HCT116 (cell line): Measurements from ENCODE around the gene AKT3. TPM values are rescaled to one million over a fixed set of nuclear protein-coding genes. Genes with fewer than 3 reads are reported as not detected.

ENCODE experiments used
- ATAC-seq: fragments of 200-7000 bp; cut with Tn5 transposase; 2 replicates; pipeline ENCODE4 v1.9.1; 2020; ENCODE audit warnings: mild to moderate bottlenecking, moderate library complexity
- BruUV-seq: library from RNA; stranded (reverse); fragments of 400-500 nt; replicated peaks from 2 replicates; lab custom pipeline; 2021; lab: Mats Ljungman, UMichigan
- CTCF ChIA-PET: fragments of 300-600 bp; sonication (Branson Sonifier 250); formaldehyde crosslinking; loops from one replicate; lab custom pipeline; 2021; ENCODE audit warnings: antibody characterized with exemption; lab: Charles Lee
- POLR2A ChIA-PET: fragments of 300-600, 350-600 bp; sonication (Branson Sonifier 250); formaldehyde crosslinking; loops from one replicate; lab custom pipeline; 2021; ENCODE audit warnings: antibody characterized with exemption; lab: Charles Lee
- RAD21 ChIA-PET, 2 experiments: fragments of 300-600 bp; sonication (Branson Sonifier 250); formaldehyde crosslinking; loops; one replicate each; lab custom pipeline; 2023; ENCODE audit warnings: low total read pairs in 2 of 2; ENCODE audit not compliant: uncharacterized antibody in 2 of 2, unreplicated experiment in 2 of 2, low non-redundant PET in 1 of 2; lab: Charles Lee
- DNase-seq: peaks from one replicate; pipeline ENCODE4 v3.0.0-alpha.2; 2010; ENCODE audit warnings: low read depth, low spot score
- H2AFZ ChIP-seq: fragments of 200-600 bp; shearing (Covaris generic), sonication (generic); 2 replicates; pipeline ENCODE4 v1.6.1; 2017; ENCODE audit warnings: low read depth, mixed run types, mixed read lengths, antibody characterized with exemption, low read length; ENCODE audit not compliant: poor library complexity, severe bottlenecking
- H3K27ac ChIP-seq: 2 replicates; pipeline ENCODE4 v1.5.1; 2012; ENCODE audit warnings: low read depth, low read length
- H3K27me3 ChIP-seq: fragments of 200-600 bp; sonication (generic); 2 replicates; pipeline ENCODE4 v1.6.1; 2016; ENCODE audit warnings: mixed run types, low read length, mixed read lengths; ENCODE audit not compliant: insufficient read depth
- H3K36me3 ChIP-seq, 2 experiments: fragments of 200-500 bp in 1 of 2; fragments of 200-600 bp in 1 of 2; sonication (Bioruptor generic) in 1 of 2; sonication (generic) in 1 of 2; 2 replicates each; pipeline versions ENCODE4 v1.5.1 to v1.6.1; 2014 to 2016; ENCODE audit warnings: low read length in 2 of 2, inconsistent platforms in 1 of 2, mixed read lengths in 1 of 2, mixed run types in 1 of 2; ENCODE audit not compliant: insufficient read depth in 2 of 2, control insufficient read depth in 1 of 2
- H3K4me1 ChIP-seq, 2 experiments: fragments of 200-600 bp in 1 of 2; sonication (generic) in 1 of 2; 2 replicates each; pipeline versions ENCODE4 v1.5.1 to v1.6.1; 2012 to 2017; ENCODE audit warnings: low read length in 2 of 2, inconsistent platforms in 1 of 2, mild to moderate bottlenecking in 1 of 2, mixed read lengths in 1 of 2, mixed run types in 1 of 2, moderate library complexity in 1 of 2; ENCODE audit not compliant: insufficient read depth in 2 of 2, control insufficient read depth in 1 of 2
- H3K4me2 ChIP-seq: fragments of 200-600 bp; sonication (generic); 2 replicates; pipeline ENCODE4 v1.6.1; 2017; ENCODE audit warnings: mixed run types, low read length, mixed read lengths
- H3K4me3 ChIP-seq, 2 experiments: fragments of 200-600 bp in 1 of 2; sonication (generic) in 1 of 2; replicated peaks in 1 of 2; 2 replicates each; pipeline ENCODE4 v1.5.1; 2011 to 2016; ENCODE audit warnings: low read length in 2 of 2, control low read depth in 1 of 2, low read depth in 1 of 2, mild to moderate bottlenecking in 1 of 2, mixed read lengths in 1 of 2, mixed run types in 1 of 2
- H3K79me2 ChIP-seq: fragments of 200-600 bp; sonication (generic); 2 replicates; pipeline ENCODE4 v1.6.1; 2017; ENCODE audit warnings: mild to moderate bottlenecking, mixed run types, low read length, moderate library complexity, mixed read lengths; ENCODE audit not compliant: insufficient read depth
- H3K9ac ChIP-seq: fragments of 200-600 bp; sonication (generic); 2 replicates; pipeline ENCODE4 v1.6.1; 2016; ENCODE audit warnings: low read length, mixed read lengths
- H3K9me2 ChIP-seq: fragments of 200-600 bp; sonication (generic), shearing (Covaris generic); 2 replicates; pipeline ENCODE4 v1.6.1; 2017; ENCODE audit warnings: mixed run types, mild to moderate bottlenecking, moderate library complexity; ENCODE audit not compliant: insufficient read depth
- H3K9me3 ChIP-seq, 2 experiments: fragments of 200-500 bp in 1 of 2; fragments of 200-600 bp in 1 of 2; sonication (Bioruptor generic) in 1 of 2; sonication (generic) in 1 of 2; 2 replicates each; pipeline ENCODE4 v1.6.1; 2014 to 2017; ENCODE audit warnings: low read length in 2 of 2, mixed read lengths in 2 of 2, inconsistent platforms in 1 of 2, low read depth in 1 of 2, mild to moderate bottlenecking in 1 of 2, mixed run types in 1 of 2, moderate library complexity in 1 of 2; ENCODE audit not compliant: control insufficient read depth in 1 of 2, insufficient read depth in 1 of 2
- H4K20me1 ChIP-seq: fragments of 200-600 bp; sonication (generic), shearing (Covaris generic); 2 replicates; pipeline ENCODE4 v1.6.1; 2017; ENCODE audit warnings: mixed run types, mild to moderate bottlenecking, moderate library complexity; ENCODE audit not compliant: insufficient read depth
- CBX3 ChIP-seq: IDR thresholded peaks from 2 replicates; pipeline ENCODE4 v1.6.1; 2012; ENCODE audit warnings: low read depth
- CEBPB ChIP-seq: IDR thresholded peaks from 2 replicates; pipeline ENCODE4 v1.6.1; 2012; ENCODE audit warnings: low read depth
- EGR1 ChIP-seq: IDR thresholded peaks from 2 replicates; pipeline ENCODE4 v1.6.1; 2012; ENCODE audit warnings: low read depth
- ELF1 ChIP-seq: IDR thresholded peaks from 2 replicates; pipeline ENCODE4 v1.6.1; 2012; ENCODE audit warnings: low read depth, borderline replicate concordance
- EZH2 ChIP-seq: fragments of 200-600 bp; sonication (generic); IDR thresholded peaks from 2 replicates; pipeline ENCODE4 v1.6.1; 2017; ENCODE audit warnings: antibody characterized with exemption, mixed run types
- FOSL1 ChIP-seq: IDR thresholded peaks from 2 replicates; pipeline ENCODE4 v1.6.1; 2012; ENCODE audit warnings: low read depth
- JUND ChIP-seq: IDR thresholded peaks from 2 replicates; pipeline ENCODE4 v1.6.1; 2012
- POLR2A ChIP-seq: IDR thresholded peaks from 2 replicates; pipeline ENCODE4 v1.7.0; 2011; ENCODE audit warnings: borderline replicate concordance; ENCODE audit not compliant: insufficient read depth, insufficient read length; ENCODE audit errors: extremely low read depth
- POLR2AphosphoS5 ChIP-seq: IDR thresholded peaks from 2 replicates; pipeline ENCODE4 v1.6.1; 2011; ENCODE audit warnings: mild to moderate bottlenecking, low read depth, low read length, moderate library complexity
- SIN3A ChIP-seq: IDR thresholded peaks from 2 replicates; pipeline ENCODE4 v1.6.1; 2012; ENCODE audit warnings: low read depth
- SRF ChIP-seq: IDR thresholded peaks from 2 replicates; pipeline ENCODE4 v1.6.1; 2012; ENCODE audit warnings: low read depth
- TCF7L2 ChIP-seq: IDR thresholded peaks from 2 replicates; pipeline ENCODE4 v1.7.0; 2011; ENCODE audit warnings: borderline replicate concordance, inconsistent platforms; ENCODE audit not compliant: insufficient read depth, insufficient read length; ENCODE audit errors: extremely low read depth
- ZFX ChIP-seq: fragments of 450-650 bp; IDR thresholded peaks from 2 replicates; pipeline ENCODE4 v1.6.1; 2017
- ZNF274 ChIP-seq: fragments of 200-500 bp; sonication (Bioruptor generic); IDR thresholded peaks from 2 replicates; pipeline ENCODE4 v1.6.1; 2014; ENCODE audit warnings: mild to moderate bottlenecking, low read depth, low read length, inconsistent platforms
- intact Hi-C: fragments of 100-400 bp; cut with micrococcal nuclease; formaldehyde crosslinking; loops from 2 replicates; pipeline ENCODE4 v1.10.0; 2022
- total RNA-seq: library from RNA; stranded (reverse); gene quantifications from one replicate; pipeline ENCODE4 v1.2.1, GENCODE V29; 2021; ENCODE audit not compliant: unreplicated experiment
- TF ChIP-seq, protein P1 (sequence below): IDR thresholded peaks from 2 replicates; pipeline ENCODE4 v1.6.1; 2012
- TF ChIP-seq, protein P2 (sequence below), 3 experiments: fragments of 200-600 bp in 1 of 3; sonication (generic) in 1 of 3; IDR thresholded peaks in 2 of 3; conservative IDR thresholded peaks in 1 of 3; 2 replicates each; pipeline ENCODE4 v1.5.1; 2012 to 2017; ENCODE audit warnings: low read depth in 2 of 3, low read length in 2 of 3, antibody characterized with exemption in 1 of 3, borderline replicate concordance in 1 of 3, control low read depth in 1 of 3, mild to moderate bottlenecking in 1 of 3, mixed read lengths in 1 of 3, mixed run types in 1 of 3, moderate library complexity in 1 of 3; ENCODE audit not compliant: insufficient read depth in 1 of 3
- TF ChIP-seq, protein P3 (sequence below): IDR thresholded peaks from 2 replicates; pipeline ENCODE4 v1.6.1; 2011; ENCODE audit warnings: mild to moderate bottlenecking, low read length, moderate library complexity; ENCODE audit not compliant: insufficient replicate concordance; ENCODE audit errors: extremely low read depth
- TF ChIP-seq, protein P4 (sequence below): IDR thresholded peaks from 2 replicates; pipeline ENCODE4 v1.6.1; 2012; ENCODE audit warnings: low read depth

AKT3 gene
- total RNA-seq, 1 experiment from 2014 or later = 0.49 TPM

DNA sequence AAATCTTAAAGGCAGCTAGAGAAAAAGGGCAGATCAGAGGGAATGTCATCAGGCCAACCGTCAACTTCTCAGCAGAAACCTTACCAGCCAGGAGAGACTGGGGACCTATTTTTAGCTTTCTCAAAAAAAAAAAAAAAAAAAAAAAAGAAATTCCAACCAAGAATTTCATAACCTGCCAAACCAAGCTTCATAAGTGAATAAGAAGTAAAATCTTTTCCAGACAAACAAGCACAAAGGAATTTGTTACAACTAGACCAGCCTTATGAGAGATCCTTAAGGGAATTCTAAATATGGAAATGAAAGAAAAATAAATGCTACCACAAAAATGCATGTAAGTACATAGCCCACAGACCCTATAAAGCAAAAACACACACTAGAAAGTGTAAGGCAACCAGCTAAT is 267.7 kb downstream of the AKT3 start:
- no peak for TF ChIP-seq EZH2
- no peak for TF ChIP-seq POLR2AphosphoS5
- TF ChIP-seq, protein P1, sequence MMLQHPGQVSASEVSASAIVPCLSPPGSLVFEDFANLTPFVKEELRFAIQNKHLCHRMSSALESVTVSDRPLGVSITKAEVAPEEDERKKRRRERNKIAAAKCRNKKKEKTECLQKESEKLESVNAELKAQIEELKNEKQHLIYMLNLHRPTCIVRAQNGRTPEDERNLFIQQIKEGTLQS = no peak
- no peak for TF ChIP-seq EGR1
- TF ChIP-seq ZFX = no peak
- no peak for TF ChIP-seq ELF1
- no peak for TF ChIP-seq ZNF274
- TF ChIP-seq CBX3 = no peak
- no peak for TF ChIP-seq POLR2A
- TF ChIP-seq TCF7L2 = no peak
- TF ChIP-seq, protein P2, sequence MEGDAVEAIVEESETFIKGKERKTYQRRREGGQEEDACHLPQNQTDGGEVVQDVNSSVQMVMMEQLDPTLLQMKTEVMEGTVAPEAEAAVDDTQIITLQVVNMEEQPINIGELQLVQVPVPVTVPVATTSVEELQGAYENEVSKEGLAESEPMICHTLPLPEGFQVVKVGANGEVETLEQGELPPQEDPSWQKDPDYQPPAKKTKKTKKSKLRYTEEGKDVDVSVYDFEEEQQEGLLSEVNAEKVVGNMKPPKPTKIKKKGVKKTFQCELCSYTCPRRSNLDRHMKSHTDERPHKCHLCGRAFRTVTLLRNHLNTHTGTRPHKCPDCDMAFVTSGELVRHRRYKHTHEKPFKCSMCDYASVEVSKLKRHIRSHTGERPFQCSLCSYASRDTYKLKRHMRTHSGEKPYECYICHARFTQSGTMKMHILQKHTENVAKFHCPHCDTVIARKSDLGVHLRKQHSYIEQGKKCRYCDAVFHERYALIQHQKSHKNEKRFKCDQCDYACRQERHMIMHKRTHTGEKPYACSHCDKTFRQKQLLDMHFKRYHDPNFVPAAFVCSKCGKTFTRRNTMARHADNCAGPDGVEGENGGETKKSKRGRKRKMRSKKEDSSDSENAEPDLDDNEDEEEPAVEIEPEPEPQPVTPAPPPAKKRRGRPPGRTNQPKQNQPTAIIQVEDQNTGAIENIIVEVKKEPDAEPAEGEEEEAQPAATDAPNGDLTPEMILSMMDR (IDR thresholded peaks at IDR 0.05 in 2 of 3, conservative IDR thresholded peaks at IDR 0.05 in 1 of 3; ENCODE audit: borderline replicate concordance in 1 of 3, insufficient read depth in 1 of 3, low read depth in 2 of 3, low read length in 2 of 3) = no peak
- TF ChIP-seq, protein P3, sequence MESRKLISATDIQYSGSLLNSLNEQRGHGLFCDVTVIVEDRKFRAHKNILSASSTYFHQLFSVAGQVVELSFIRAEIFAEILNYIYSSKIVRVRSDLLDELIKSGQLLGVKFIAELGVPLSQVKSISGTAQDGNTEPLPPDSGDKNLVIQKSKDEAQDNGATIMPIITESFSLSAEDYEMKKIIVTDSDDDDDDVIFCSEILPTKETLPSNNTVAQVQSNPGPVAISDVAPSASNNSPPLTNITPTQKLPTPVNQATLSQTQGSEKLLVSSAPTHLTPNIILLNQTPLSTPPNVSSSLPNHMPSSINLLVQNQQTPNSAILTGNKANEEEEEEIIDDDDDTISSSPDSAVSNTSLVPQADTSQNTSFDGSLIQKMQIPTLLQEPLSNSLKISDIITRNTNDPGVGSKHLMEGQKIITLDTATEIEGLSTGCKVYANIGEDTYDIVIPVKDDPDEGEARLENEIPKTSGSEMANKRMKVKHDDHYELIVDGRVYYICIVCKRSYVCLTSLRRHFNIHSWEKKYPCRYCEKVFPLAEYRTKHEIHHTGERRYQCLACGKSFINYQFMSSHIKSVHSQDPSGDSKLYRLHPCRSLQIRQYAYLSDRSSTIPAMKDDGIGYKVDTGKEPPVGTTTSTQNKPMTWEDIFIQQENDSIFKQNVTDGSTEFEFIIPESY = no peak
- TF ChIP-seq SIN3A = no peak
- TF ChIP-seq, protein P4, sequence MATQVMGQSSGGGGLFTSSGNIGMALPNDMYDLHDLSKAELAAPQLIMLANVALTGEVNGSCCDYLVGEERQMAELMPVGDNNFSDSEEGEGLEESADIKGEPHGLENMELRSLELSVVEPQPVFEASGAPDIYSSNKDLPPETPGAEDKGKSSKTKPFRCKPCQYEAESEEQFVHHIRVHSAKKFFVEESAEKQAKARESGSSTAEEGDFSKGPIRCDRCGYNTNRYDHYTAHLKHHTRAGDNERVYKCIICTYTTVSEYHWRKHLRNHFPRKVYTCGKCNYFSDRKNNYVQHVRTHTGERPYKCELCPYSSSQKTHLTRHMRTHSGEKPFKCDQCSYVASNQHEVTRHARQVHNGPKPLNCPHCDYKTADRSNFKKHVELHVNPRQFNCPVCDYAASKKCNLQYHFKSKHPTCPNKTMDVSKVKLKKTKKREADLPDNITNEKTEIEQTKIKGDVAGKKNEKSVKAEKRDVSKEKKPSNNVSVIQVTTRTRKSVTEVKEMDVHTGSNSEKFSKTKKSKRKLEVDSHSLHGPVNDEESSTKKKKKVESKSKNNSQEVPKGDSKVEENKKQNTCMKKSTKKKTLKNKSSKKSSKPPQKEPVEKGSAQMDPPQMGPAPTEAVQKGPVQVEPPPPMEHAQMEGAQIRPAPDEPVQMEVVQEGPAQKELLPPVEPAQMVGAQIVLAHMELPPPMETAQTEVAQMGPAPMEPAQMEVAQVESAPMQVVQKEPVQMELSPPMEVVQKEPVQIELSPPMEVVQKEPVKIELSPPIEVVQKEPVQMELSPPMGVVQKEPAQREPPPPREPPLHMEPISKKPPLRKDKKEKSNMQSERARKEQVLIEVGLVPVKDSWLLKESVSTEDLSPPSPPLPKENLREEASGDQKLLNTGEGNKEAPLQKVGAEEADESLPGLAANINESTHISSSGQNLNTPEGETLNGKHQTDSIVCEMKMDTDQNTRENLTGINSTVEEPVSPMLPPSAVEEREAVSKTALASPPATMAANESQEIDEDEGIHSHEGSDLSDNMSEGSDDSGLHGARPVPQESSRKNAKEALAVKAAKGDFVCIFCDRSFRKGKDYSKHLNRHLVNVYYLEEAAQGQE = no peak
- no peak for TF ChIP-seq CEBPB
- no peak for TF ChIP-seq SRF
- no peak for TF ChIP-seq FOSL1
- TF ChIP-seq JUND = no peak
- Histone ChIP-seq H3K36me3 (no peaks in the 10 kb centered on the region), H3K27me3 (no peaks in the 10 kb centered on the region), H3K9me3 (0 out of 4 replicates have a peak, but pooled peaks cover 0 to 7% of the 10 kb centered on the region in 2 experiments), H3K9ac (no peak overlapping the region), H2AFZ (no peak overlapping the region), H3K79me2 (no peaks in the 10 kb centered on the region), H3K4me3 (no peak overlapping the region), H4K20me1 (no peaks in the 10 kb centered on the region), H3K4me1 (no peaks in the 10 kb centered on the region), H3K27ac (no peak overlapping the region), H3K4me2 (no peak overlapping the region), H3K9me2 (no peaks in the 10 kb centered on the region)
- ChIA-PET POLR2A (no interaction called here), CTCF (no interaction called here), RAD21 (no interaction called here)
- intact Hi-C loops = no loop called here
- no TSS peak for BruUV-seq
- DNase-seq (no peak), ATAC-seq (no peak)
